Astrocyte (in vitro differentiated cells and primary cell): Measurements from ENCODE around the gene TBXT.

Source experiments
- EZH2 ChIP-seq: IDR thresholded peaks from 2 replicates; pipeline ENCODE4 v1.6.1; 2012; ENCODE audit warnings: mild to moderate bottlenecking, low read length, inconsistent platforms; ENCODE audit not compliant: insufficient read depth
- TF ChIP-seq, protein P1 (sequence below): IDR thresholded peaks from 2 replicates; pipeline ENCODE4 v1.5.1; 2011; ENCODE audit warnings: low read depth, mild to moderate bottlenecking, inconsistent platforms, low read length, moderate library complexity; ENCODE audit not compliant: insufficient read depth

GRCh38 chr6:166203641-166204222 lies 36.1 kb upstream of the TBXT start:
- TF ChIP-seq, protein P1, sequence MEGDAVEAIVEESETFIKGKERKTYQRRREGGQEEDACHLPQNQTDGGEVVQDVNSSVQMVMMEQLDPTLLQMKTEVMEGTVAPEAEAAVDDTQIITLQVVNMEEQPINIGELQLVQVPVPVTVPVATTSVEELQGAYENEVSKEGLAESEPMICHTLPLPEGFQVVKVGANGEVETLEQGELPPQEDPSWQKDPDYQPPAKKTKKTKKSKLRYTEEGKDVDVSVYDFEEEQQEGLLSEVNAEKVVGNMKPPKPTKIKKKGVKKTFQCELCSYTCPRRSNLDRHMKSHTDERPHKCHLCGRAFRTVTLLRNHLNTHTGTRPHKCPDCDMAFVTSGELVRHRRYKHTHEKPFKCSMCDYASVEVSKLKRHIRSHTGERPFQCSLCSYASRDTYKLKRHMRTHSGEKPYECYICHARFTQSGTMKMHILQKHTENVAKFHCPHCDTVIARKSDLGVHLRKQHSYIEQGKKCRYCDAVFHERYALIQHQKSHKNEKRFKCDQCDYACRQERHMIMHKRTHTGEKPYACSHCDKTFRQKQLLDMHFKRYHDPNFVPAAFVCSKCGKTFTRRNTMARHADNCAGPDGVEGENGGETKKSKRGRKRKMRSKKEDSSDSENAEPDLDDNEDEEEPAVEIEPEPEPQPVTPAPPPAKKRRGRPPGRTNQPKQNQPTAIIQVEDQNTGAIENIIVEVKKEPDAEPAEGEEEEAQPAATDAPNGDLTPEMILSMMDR: no peak
- TF ChIP-seq EZH2: no peak
